ENCODE results near the gene SLC44A4.

GRCh38 chr6:31907158-31907813 is 28.5 kb upstream of the SLC44A4 start:
- TF ChIP-seq, protein P1, sequence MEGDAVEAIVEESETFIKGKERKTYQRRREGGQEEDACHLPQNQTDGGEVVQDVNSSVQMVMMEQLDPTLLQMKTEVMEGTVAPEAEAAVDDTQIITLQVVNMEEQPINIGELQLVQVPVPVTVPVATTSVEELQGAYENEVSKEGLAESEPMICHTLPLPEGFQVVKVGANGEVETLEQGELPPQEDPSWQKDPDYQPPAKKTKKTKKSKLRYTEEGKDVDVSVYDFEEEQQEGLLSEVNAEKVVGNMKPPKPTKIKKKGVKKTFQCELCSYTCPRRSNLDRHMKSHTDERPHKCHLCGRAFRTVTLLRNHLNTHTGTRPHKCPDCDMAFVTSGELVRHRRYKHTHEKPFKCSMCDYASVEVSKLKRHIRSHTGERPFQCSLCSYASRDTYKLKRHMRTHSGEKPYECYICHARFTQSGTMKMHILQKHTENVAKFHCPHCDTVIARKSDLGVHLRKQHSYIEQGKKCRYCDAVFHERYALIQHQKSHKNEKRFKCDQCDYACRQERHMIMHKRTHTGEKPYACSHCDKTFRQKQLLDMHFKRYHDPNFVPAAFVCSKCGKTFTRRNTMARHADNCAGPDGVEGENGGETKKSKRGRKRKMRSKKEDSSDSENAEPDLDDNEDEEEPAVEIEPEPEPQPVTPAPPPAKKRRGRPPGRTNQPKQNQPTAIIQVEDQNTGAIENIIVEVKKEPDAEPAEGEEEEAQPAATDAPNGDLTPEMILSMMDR (conservative IDR thresholded peaks at IDR 0.05; ENCODE audit: low read depth, low read length): no peak
- TF ChIP-seq EZH2 (IDR thresholded peaks at IDR 0.05; ENCODE audit: borderline replicate concordance, low read depth, low read length, poor library complexity, severe bottlenecking): no peak

All from A673 (cell line).